ENCODE measurements around the gene ALDH1A3.

ALDH1A3 gene

GRCh38 chr15:100858294-100858693, 21.3 kb upstream of the ALDH1A3 start:
- DNase-seq = no peak

- no peak for DNase-seq
These were observed 19.4 kb upstream of the ALDH1A3 start for GRCh38 chr15:100859970-100860828.

GRCh38 chr15:100860829-100861510, 18.7 kb upstream of the ALDH1A3 start:
- DNase-seq = no peak

- no peak for DNase-seq
These were observed 18.1 kb upstream of the ALDH1A3 start for GRCh38 chr15:100861511-100861991.

GRCh38 chr15:100862162-100862561, 17.5 kb upstream of the ALDH1A3 start:
- no peak for DNase-seq

GRCh38 chr15:100863075-100863795, 16.4 kb upstream of the ALDH1A3 start:
- no peak for DNase-seq

GRCh38 chr15:100863796-100864267, 15.8 kb upstream of the ALDH1A3 start:
- DNase-seq = no peak

- DNase-seq = no peak
These were observed 13.0 kb upstream of the ALDH1A3 start for GRCh38 chr15:100866386-100867330.

- DNase-seq = no peak
These were observed 12.2 kb upstream of the ALDH1A3 start for GRCh38 chr15:100867433-100867832.

- DNase-seq = no peak
These were observed 10.3 kb upstream of the ALDH1A3 start for GRCh38 chr15:100869151-100869999.

GRCh38 chr15:100873029-100873677, 6.5 kb upstream of the ALDH1A3 start:
- no peak for DNase-seq

GRCh38 chr15:100875495-100875894, 4.1 kb upstream of the ALDH1A3 start:
- DNase-seq = no peak

- no peak for DNase-seq
These were observed 3.7 kb upstream of the ALDH1A3 start for GRCh38 chr15:100875976-100876375.

GRCh38 chr15:100877551-100877950, 2.1 kb upstream of the ALDH1A3 start:
- DNase-seq = no peak

GRCh38 chr15:100878130-100878529, 1.5 kb upstream of the ALDH1A3 start:
- DNase-seq = no peak

GRCh38 chr15:100878648-100879047, 983 bp upstream of the ALDH1A3 start:
- no peak for DNase-seq

- DNase-seq = peak; percentile 62
These were observed 569 bp upstream of the ALDH1A3 start for GRCh38 chr15:100879061-100879463.

GRCh38 chr15:100880139-100880896, 687 bp downstream of the ALDH1A3 start:
- peak; percentile 71 for DNase-seq

GRCh38 chr15:100880897-100881242, 1.2 kb downstream of the ALDH1A3 start:
- DNase-seq = no peak
